Non-pigmented ciliary epithelial cell (primary cell): ENCODE results near the gene ACVR2A.

Source experiments
- DNase-seq: peaks from one replicate; pipeline ENCODE4 v3.0.0-alpha.2; 2010; ENCODE audit warnings: low read depth

Gene ACVR2A

DNA sequence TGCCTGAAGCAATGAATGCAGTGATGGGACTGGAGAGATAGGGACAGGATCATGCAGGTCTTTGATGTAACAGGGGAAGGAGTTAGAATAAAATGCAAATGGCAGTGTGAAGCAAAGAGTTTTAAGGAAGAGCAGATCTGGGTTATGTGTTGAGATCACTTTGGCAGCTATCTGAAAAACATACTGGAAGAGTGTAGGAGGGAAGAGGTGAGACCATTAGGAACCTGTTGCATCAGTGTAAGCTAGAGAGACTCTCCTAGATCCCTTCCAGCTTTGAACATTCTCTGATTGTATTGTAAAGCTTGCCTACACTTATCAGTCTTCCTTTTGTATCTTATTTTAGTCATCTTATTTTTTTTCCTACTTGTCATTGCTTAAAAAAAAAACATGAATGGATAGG is 10.5 kb downstream of the ACVR2A start:
- no peak for DNase-seq

DNA sequence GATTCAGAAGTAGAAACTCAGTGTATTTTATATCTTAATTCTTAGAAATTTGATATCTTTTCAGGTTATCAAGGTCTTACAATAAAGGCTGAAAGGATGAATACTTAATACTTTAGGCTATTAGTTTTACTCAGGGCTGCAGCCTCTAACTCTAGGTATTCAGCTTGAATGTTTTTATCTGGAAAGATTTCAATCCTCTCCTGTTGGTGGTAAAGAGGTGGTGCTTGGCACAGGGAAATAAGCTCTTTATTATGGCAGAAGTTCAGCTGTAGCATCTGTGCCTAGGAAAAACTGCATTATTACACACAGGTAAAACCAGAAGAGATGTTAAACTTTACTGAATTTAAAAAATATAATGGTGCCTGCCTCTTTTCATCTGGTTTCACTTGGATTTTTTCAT is 11.1 kb downstream of the ACVR2A start:
- no peak for DNase-seq

DNA sequence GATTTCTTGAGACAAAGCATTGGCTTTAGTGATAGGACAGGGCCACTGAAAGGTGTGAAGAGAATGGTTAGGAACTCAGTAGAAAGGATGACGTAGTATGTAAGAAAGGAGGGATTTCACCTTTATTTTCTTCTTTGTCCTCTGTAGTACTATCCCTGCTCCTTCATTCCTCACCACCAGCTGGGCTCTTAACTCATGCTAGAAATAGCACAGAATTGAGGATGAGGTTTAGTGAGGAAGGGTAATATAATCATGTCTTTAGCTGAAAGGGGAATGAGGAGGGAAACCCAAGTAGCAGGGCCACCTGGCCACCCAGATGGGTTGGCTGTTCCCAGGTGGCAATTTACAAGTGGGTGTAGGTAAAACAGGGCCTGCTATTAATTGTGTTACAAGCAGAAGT is 15.2 kb downstream of the ACVR2A start:
- no peak for DNase-seq

DNA sequence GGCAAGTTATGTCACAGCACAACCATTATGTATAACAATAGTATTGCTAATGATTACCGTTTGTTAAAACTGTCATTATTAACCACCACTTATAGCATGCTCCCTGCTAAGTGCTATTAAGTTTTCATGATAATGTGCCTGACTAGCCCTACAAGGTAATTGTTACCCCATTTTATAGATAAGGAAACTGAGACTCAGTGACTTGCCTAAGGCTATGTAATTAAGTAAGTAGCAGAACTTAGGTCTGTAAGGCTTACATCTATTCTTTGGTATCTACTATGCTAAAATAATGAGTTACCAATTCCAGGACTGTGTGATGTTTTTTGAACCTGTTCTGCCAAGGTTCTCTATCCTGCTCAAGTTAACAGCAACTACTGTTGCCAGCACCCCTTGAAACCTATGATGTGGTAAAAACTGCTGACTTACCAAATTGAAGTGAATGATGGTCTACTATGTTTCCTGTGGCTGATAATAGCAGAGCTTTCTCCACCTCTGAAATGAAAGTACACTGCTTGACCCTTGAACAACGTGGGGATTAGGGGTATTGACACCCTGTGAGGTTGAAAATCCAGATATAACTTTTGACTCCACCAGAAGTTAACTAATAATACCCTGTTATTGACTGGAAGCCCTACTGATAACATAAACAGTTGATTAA is 18.2 kb downstream of the ACVR2A start:
- DNase-seq = no peak

DNA sequence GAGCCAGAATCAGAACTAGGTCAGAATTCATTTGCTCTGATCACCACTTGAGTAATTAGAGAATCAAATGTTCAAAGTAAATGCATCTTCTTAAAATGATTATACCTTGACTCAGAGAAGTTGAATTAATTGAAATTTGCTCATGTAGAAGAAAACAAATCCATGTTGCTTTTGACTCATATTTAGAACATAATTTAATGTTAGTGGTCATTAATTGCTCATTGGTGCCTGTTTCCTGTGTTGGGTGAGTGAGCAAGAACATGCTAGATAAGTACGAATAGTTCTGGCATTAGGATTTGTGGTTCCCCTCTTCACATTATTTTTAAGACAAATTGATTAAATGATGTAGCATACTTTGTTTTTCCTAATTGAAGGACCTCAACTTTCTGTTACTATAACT is 19.0 kb downstream of the ACVR2A start:
- peak; percentile 31 for DNase-seq

DNA sequence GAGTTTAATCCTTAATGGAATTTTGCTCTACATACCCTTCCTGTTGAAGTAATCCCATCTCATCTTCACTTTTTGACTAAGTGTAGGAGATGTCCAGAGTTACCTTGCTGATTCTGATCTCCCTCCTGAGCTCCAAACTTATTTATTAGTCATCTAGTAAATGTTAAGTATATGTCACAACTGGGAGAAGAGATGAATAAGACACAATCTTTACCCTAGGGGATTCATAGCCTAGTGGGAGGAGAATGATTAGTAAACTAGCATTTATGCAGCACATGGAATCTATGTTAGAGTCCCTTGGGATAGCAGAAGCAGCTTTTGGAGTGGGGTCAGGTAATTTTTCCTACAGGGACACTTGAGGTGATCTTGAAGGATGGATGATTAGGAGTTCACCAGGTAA is 20.7 kb downstream of the ACVR2A start:
- DNase-seq = no peak

DNA sequence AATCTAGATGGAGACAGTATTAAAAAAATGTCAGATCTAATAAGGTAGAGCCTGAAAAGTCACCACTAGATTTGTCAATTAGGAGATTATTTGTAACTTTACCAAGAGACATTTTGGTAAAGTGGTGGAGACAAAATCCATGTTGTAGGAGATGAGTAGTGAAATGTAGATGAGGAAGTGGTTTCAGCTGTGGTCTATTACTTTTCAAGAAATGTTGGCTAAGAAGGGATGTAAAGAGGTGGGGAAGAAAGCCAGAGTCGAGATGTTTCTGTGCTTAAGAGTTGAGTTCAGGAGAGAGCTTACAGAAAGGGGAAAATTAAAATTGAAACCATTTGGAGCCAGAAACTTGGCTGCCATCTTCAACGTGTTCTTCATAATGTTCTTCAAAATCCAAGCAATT is 22.2 kb downstream of the ACVR2A start:
- DNase-seq = no peak

DNA sequence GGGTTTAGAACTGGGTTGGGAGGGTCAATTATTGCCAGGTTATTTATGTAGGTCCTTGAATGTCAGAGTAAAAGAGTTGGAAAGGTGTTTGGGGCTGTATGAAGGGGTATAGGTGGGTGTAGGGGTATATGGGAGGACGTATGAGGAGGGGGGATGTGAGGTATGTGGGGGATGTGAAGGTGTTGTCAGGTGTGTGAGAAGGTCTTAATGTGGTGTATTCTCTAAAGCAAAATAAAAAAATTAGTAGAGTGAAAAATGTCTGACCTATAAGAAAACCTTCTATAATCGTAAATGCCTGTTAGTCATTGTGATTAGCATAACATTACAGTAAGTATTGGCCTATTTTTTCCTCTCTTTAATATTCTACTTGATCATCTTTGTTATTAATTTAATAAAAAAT is 25.1 kb downstream of the ACVR2A start:
- no peak for DNase-seq

DNA sequence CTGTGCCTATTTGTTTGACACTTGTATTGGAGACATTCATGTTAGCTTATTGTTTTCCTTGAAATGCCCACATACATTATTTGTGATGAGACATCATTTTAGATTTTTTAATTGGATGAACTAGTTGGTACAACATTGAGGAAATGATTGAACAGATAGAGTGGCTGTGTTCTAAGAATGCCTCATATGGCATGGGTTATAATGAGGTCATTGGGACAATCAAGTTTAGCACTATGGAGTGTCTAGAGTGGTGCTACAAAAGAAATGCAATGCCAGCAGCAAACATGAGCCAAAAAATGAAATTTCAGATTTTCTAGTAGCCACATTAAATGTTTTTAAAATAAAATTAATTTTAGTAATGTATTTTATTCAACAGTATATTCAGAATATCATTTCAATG is 28.1 kb downstream of the ACVR2A start:
- no peak for DNase-seq

DNA sequence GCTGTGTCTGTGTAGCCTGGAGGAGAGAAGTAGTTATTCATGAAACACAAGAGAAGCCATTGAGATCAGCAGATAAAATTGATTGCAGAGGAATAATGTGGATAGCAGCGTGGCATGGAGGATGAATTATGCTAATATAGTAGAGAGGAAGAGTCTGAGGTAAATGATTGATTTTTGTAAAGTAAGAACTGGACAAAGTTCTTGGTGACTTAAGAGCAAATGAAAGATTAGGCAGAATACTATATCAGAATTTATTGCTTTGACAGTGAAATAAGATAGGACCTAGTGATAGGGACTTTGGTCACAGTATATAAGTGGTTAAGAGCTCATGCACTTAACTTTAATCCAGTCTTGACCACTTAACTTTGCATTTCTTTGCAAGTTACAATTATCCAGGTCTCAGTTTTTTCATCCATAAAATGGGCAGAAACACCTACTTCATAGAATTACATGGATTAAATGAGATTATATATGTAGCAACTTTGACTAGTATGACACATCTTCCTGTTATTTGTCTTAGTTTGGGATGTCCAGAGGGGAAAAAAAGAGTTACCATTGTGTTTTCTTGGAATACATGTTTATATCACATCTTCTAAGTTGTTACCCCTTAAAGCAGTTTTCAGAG is 29.1 kb downstream of the ACVR2A start:
- no peak for DNase-seq

DNA sequence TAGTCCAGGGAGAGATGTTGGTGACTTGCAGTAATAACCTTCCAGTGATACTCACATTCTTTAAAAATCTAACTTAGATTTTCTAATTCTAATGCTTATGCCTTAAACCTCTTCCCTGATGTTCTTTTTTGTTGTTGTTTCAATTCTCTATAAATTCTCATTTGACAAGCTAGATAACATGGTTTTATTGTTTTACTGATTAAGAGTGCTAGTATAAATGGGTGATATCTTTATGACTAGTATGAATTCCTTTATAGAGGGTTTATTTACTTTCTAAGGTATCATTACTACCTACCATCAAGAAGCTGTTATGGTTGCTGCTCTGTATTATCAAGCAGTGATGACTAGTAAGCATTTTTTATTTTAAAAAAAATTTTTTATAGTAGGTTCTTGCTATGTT is 35.0 kb downstream of the ACVR2A start:
- DNase-seq = no peak

DNA sequence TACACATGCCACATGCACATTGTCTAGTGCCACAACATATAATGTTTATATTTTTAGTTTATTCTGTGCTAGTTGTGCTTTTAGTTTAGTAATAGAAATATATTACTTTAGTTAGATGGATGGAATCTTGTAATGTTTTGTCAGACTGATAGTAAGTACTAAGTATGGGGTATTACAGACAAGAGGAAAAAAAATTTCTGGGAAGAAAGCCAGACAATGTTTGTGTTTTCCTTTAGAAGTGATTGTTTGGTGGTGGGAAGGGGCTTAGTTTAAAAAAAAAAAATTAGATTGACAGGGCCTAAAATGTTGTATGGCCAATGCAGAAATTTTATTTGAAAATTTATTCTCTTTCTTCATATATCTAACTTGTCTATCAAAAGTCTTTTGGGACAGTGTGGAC is 37.8 kb downstream of the ACVR2A start:
- no peak for DNase-seq

DNA sequence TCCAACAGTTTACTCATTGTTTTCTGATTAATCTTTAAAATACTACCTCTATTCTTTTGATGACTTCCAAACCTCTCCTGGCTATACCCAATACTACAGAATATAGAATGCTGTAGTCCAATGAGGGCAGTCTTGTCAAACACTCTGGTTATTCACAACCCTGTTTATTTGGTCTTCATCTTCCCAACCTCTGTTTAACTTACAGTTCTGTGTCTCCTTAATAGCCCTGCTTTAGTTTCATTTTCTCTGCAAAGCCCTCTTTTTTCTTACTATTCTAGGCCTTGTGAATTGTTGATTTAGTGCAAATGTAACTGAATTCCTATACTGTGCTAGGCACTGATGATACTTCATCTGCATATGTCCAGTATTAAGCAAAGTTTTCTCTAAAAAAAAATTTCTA is 40.0 kb downstream of the ACVR2A start:
- no peak for DNase-seq

DNA sequence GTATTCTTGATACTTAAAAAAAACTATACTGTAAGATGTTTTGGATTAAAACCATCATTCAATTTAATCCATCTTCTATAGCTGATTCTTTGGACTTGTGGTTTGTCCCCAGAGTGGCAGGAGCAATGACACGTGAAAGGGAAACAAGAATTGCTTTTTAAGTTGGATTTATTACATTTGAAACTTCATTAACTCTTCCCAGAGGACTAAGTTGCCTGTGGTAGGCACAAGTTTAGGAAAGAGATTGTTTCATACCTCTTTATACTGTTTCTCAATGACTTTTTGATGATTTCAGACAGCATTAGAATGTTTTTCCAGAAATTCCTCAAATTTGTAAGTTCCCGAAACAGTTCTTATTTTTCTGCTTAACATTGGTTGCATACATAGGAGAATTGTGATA is 41.3 kb downstream of the ACVR2A start:
- no peak for DNase-seq

DNA sequence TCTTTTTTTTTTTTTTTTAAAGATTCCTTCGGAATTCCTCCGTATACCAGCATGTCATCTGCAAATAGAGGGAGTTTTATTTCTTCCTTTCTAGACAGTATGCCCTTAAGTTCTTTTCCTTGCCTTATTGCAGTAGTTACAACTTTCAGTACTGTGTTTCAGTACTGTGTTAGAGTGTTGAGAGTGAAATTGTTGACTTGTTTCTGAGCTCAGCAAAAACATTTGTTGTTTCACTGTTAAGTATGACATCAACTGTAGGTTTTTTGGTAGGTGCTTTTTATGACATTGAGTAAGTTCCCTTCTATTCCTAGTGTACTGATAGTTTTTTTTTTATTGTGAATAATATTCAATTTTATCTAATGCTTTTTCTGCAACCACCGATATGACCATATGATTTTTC is 43.9 kb downstream of the ACVR2A start:
- DNase-seq = no peak

DNA sequence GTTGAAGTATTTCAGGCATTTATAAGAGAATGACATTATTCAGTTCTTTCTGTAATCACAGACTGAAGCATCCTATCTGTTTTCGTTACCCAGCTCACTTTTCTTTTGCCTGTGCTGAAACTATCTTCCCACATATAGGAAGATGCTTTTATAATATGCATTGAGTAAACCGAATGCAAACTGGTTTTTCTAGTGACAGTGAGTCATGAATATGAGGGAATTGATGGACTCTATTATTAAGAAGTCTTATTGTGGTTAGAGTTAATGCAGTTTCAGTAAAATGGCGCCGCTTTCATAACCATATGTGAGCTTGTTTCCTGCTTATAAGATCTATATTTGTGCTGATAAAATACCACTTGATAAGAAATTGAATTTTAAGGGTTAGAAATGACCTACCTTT is 59.2 kb downstream of the ACVR2A start:
- DNase-seq = no peak

DNA sequence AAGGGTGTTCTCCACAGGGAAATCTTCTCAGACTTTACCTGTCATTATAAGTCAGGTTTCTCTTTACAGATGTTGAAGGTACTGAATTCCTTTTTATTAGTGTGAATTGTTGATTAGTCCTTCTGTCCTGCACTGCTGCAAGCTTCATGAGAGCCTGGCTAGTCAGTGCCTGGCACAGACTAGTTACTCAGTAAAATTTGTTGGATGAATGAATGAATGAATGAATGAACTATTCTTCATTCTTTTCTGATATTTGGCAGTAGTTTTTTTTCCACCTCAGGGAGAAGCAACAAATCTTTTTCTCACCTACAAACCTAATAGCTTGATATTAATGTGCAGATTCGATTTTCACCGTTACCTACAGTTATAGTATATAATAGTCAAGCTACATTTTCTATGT is 64.3 kb downstream of the ACVR2A start:
- DNase-seq = no peak

DNA sequence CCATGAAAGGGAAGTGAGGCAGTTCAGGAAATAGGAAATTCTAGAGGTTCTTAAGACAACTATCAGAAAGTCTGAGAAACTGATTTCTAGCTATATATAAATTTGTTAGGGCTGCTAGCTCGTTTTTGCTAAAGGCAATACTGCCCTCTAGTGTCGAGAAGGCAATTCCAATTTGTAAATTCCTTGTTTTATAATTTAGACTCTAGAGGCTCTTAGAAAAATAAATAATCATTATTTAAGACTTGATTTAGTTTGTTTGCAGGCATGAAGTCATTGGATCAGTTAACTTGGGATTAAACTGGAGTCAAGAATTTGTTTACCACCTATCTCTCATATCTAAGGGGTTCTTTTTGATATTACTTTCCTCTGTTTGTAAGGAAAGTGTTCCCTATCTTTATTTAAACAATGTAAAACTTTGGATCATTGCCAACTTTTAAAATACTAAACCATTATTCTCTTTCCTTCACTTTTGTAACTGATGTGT is 66.2 kb downstream of the ACVR2A start:
- DNase-seq = peak; percentile 43

DNA sequence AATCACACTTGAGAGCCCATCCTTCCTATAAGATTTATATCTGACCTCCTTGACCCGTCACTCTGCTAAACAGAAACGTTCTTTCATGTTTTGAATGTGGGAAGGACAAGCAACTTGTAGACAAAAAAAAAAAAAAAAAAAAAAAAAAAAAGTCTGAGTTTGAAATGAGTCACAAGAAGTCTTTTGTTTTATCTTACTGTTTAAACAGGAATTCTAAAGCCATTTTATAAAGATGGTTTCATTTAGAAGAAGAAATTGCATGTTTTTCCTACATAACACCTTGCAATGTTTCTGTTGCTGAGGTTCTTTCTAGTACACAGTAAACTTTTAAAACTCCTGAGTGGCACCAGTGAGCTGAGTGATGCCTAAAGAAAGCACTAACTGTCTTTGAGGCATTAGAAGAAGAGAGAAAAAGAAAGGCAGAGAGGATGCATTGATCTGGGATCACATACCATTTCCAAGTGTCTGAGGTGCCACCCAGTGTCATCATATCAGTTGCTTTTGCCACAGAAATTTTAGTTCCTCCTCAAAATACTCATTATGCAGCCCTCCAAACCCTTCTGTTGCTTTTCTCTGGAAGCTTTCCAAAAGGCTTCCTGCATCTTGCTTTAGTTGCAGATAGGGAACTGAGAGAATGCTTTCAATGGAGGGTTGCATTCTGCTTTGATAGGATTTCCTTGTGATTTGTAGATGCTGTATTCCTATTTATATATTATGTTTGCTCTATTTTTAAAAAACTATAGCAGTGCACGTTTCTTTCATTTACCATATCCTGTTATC is 69.1 kb downstream of the ACVR2A start:
- DNase-seq = no peak

DNA sequence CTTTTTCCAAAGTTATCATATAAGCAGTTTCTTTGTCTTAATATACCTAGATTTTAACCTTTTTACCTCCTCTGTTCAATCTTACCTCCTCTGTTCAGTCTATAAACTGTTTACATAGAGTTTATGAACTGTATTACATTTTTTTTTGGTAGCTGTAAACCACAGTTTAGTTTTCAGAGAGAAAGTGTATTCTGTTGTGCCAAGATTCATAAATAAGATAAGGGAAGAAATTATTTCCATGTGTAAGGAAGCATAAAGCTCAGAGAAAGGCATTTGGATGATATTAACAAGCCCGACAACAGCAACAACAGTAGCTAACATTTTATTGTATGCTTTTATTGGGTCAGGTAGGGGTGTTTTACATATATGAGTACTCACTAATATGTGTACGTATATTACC is 71.2 kb downstream of the ACVR2A start:
- DNase-seq = no peak

DNA sequence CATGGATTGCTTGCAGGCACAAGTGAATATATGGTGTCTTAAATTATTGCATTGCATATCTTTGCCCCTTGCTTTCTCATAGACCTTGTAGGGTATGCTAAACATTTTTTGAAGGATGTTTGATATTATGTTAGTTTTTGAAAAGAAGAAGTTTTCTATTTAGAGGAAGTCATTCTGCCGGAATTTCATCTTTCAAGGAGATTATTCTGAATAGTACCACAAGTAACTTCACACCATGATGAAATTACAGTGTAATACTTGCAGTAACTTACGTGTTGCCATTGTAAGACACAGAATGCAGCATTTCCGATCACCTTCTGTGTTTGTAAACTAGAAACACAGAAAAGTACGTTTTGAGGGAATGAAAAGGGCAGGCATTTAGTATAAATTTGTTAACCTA is 71.9 kb downstream of the ACVR2A start:
- no peak for DNase-seq

DNA sequence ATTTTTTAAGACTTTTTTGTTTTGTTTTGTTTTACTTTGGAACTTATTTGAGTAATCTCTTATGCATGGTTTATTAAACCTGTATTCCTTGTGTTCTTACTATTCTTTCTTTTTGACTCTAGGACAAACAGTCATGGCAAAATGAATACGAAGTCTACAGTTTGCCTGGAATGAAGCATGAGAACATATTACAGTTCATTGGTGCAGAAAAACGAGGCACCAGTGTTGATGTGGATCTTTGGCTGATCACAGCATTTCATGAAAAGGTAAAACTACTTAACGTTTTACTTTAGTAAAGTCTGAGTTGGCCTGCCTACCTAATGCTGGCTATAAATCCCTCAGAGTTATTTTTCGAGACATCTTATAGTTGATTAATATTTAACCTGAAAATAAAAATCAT is 72.3 kb downstream of the ACVR2A start:
- DNase-seq = no peak

DNA sequence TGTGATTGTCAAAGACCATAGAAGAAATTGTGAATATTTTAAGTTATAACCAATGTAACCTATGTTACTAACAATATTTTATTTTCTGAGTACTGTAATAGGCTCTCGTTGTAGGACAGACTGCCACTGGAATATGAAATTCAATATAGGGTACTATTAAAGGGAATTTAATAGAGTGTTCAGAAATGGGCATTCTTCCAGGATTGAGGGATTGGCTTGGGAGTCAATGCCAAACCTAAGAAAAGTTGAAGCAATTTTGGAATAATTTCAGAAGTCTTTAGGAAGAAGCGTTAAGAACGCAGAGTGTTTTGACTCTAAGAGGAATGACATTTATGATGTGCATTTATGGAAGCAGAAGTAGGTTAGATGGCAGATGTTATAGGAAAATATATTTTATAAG is 79.0 kb downstream of the ACVR2A start:
- DNase-seq = no peak
